Suppressor macrophage treated with lipopolysaccharide for 4 hours (primary cell): Measurements from ENCODE around the gene MRPL27.
A peak's percentile ranks its signal among the peaks of the same experiment; 100 is the strongest.

Source experiments
- DNase-seq: peaks from one replicate; pipeline ENCODE4 v3.0.0-alpha.2; 2020

MRPL27 gene

DNA sequence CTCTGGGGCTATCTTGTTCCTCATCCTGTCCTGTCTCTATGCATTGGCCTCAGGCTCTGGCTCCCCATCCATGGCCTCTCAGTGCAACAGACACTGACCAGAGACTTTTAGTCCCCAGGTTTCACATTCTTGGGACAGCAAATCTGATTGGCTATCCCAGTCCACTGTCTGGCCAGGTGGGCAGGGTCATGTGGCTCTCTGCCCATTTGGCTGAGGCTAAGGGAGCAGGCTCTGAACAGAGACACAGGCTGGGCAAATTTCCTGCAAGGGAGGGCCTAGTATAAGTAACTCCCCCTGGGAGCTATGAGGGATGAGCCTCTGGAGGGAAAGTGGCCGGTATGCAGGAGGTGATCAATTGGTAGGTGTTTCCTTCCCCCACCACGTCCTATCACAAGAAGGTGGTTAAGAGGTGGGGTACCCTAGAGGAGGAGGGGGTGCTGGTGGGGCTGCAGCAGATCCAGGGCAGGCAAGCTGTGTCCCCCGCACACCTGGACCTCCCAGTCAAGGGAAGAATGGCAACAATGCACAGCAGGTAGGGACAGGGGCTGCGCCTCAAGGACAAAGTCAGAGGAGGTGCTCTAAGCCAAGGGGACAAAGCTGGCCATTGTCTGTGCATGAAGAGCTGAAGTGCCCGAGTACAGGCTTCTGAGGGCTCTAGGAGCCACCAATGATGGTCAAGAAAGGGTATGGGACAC lies 13.8 kb downstream of the MRPL27 start:
- DNase-seq, result no peak

- DNase-seq, result no peak
Observed at GRCh38 chr17:50358177-50358576, 14.8 kb downstream of the MRPL27 start.

- no peak for DNase-seq
Observed at GRCh38 chr17:50356892-50357510, 16.0 kb downstream of the MRPL27 start.

- DNase-seq, result no peak
Observed at GRCh38 chr17:50356418-50356817, 16.6 kb downstream of the MRPL27 start.

DNA sequence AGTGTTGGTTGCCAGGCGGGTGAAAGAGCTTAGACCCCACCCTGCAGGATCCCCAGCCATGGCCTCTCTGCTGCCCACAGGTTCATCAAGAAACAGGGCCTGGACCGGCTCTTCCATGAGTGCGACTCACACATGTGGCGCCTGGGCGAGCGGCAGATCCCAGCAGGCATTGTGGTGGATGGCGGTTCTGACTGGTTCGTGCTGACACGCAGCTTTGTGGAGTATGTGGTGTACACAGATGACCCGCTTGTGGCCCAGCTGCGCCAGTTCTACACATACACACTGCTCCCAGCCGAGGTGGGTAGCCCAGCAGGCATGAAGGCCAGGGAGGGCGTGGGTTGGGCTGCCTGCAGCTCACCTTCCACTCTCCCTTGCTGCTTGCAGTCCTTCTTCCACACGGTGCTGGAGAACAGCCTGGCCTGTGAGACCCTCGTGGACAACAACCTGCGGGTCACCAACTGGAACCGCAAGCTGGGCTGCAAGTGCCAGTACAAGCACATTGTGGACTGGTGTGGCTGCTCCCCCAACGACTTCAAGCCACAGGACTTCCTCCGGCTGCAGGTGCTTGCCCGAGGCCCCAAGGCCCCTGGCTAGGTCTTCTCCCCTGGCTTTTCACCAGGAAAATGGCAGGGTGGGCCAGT lies 17.2 kb downstream of the MRPL27 start:
- DNase-seq, result no peak

DNA sequence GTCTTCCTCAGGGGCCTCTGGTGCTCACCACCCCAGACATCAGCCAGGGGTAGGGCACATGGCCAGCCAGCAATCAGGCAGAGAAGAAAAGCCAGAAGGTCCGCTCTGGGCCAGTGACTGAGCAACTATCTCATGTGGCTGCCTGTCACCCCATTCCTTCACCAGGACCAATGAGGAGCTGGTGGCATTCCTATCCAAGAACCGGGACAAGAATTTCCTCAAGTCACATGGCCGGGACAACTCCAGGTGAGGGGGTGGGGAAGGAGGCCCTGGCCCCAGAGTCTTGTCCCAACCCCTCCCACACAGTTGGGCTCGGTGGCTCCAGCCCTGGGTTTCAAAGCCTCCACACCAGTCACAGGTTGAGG lies 17.7 kb downstream of the MRPL27 start:
- no peak for DNase-seq

DNA sequence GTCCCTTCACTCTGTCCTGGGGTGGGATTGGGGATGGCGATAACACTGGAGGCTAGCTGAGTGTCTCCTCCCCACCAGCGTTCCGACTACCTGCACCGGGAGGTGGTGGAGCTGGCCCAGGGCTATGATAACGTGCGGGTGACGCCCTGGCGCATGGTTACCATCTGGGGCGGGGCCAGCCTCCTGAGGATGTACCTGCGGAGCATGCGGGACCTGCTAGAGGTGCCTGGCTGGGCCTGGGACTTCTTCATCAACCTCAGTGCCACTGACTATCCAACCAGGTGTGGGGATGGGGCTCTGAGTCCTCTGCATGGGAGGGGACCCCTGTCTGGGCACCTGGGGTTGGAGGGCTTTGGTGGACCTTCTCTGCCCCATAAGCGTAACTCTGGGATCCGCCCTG lies 18.2 kb downstream of the MRPL27 start:
- DNase-seq, result no peak

DNA sequence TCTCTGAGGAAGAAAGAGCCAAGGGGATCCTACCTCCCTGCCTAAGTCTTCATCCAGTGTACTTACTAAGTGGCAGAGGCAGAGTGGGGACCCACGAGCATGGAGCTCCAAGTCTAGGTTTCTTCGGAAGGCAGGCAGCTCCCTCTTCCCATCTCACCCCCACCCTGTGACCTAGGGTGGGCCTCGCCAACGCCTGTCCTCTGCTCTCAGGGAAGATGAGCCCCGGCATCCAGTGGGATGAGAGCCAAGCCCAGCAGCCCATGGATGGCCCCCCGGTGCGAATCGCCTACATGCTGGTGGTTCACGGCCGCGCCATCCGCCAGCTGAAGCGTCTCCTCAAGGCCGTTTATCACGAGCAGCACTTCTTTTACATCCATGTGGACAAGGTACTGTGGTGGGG lies 18.8 kb downstream of the MRPL27 start:
- DNase-seq, result no peak

DNA sequence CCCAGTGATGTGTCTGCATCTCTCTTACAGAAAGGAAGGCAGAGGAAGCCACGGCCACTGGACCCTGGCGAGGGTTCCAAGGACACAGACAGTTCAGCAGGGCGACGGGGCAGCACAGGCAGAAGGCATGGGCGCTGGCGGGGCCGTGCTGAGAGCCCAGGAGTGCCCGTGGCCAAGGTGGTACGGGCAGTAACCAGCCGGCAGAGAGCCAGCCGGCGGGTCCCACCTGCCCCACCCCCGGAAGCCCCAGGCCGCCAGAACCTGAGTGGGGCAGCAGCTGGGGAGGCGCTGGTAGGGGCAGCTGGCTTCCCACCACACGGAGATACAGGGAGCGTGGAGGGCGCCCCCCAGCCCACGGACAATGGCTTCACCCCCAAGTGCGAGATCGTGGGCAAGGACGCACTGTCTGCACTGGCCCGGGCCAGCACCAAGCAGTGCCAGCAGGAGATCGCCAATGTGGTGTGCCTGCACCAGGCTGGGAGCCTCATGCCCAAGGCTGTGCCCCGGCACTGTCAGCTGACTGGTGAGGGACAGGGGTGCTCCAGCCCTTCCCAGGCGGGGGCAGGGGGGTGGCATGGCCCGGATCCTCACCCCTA lies 19.3 kb downstream of the MRPL27 start:
- DNase-seq, result no peak

GRCh38 chr17:50352693-50353599 lies 20.0 kb downstream of the MRPL27 start:
- no peak for DNase-seq

- no peak for DNase-seq
Observed at GRCh38 chr17:50352072-50352692, 20.8 kb downstream of the MRPL27 start.

GRCh38 chr17:50350733-50351132 lies 22.3 kb downstream of the MRPL27 start:
- DNase-seq, result no peak

GRCh38 chr17:50349243-50349600 lies 23.8 kb downstream of the MRPL27 start:
- DNase-seq, result no peak

DNA sequence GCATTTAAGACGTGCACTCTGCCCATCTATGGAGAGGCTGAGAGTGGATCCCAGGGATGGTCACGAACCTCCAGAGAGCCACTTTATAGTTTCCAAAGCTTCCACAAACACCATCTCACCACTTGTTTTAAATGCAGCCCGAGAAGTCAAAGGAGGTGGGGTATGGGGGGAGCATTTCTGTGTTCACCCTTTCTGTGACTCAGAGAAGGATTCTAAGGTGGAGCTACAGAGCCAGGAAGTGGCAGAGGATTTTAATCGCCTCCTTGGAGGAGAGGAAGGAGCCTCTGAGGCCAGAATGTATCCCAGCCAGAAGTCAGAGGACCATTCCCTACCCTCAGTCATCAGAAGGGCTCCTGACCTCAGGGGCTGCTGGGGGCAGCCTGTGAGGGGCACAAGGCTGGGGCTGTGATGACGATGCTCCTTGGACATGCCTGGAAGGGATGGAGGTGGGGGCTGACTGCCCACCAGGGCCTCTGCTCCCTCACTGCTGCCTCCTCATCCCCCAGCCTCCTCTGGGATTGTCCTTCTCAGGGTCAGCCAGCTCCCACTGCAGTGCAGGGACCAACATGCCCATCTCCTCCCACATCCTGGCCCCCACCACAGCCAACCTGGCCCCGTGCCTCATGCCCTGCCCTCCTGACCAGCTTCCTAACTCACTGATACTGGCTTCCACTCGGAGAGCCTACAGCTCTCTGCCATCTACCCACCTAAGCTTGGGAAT lies 24.3 kb downstream of the MRPL27 start:
- no peak for DNase-seq

DNA sequence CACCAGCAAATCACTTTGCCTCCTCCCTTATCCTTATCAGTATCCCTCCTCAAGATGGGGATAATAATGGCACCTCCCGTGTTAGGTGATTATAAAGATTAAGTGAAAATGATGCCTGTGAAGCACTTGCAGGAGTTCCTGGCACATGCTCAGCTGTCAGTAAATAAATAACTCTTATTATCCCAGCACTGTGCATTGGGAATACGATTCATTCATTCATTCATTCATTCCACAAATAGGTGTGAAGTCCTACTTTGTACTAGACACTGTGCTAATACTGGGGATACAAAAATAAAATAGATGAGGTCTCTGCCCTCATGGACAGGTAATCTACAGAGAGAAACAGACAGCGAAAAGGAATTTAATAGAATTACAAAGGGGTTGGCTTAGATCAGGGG lies 25.1 kb downstream of the MRPL27 start:
- no peak for DNase-seq

DNA sequence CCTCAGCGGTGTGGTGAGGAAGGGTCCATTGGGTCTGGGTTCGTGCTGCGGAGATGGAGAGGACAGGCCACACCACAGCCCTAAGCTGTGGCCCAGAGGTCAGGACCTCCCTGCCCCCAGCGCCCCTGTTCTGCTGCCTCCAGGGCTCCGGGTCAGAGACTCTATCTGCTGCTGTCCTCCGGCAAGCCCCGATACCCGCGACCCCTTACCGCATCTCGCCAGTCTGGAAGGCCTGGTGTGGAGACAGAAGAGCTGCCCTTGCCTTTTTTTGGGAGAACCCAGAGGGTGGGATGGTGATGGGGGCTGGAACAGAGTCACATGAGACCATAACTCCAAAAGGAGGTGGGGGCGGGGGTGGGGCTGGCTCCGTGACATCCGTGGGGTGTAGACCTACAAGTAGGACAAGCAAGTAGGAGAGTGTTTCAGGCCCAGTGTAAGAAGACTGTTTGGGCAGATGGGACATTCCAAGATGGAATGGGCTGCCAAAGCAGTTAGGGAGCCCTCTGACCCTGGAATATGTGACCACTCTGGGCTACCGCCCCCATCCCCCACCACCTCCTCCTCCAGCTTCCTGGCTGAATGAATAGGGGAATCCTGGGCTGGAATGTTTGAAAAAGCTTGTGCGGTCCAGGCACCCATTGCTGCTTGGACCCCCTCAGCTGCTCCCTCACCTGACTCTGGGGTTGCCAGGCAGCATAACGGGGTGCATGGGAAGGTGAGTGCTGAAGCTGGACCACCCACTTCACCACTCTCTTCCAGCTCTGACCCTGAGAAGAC lies 25.7 kb downstream of the MRPL27 start:
- DNase-seq, result no peak

- DNase-seq, result peak; percentile 27
Observed at GRCh38 chr17:50346313-50347116, 26.5 kb downstream of the MRPL27 start.

DNA sequence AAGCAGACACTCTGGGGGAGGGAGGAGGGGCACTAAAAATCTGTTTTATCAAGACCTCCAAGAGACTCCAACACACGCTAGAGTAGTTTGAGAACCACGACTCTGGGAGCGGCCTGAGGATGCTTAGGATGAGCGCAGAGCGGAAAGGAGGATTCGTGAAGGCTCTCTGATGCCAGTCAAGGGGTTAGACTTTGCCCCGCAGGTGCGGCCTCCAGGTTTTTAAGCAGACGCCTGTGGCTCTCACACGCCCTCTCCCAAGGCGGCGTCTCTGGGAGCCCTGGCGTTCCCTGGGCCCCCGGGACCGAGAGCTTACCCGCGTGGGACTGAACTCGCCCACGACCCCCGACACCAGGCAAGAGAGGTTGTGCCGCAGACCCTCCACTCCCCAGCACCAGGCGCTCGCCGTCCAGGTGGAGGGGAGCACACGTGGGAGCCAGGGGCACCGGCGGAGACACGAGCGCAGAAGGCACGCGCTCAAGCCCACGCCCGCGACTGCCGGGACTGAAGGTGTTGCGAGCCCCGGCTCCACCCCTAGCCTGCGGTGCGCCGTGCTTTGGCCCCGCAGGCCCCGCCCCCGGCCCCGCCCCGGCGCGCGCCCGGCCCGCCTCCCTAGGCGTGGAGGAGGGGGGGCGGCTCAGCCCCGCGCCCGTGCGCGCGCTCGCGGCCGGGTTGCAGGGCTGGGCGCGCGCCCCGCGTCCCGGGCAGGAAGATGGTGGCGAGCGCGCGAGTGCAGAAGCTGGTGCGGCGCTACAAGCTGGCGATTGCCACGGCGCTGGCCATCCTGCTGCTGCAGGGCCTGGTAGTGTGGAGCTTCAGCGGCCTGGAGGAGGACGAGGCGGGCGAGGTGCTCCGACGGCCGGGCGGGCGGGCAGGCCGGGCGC lies 27.3 kb downstream of the MRPL27 start, which contains the start of gene XYLT2:
Gene XYLT2 (plus strand): TSS at position 695 of the 881 bp plus-strand sequence. CDS start 15 bp downstream, at position 710.
- DNase-seq, result peak; percentile 91
